BE2C (cell line): ENCODE results near the gene RGS14.

Experiments used
- DNase-seq: peaks from one replicate; pipeline ENCODE4 v3.0.0-alpha.2; 2020
- H3K27me3 ChIP-seq: fragments of 250-450 bp; sonication (Bioruptor Pico); 2 replicates; pipeline ENCODE4 v1.5.1; 2020; ENCODE audit warnings: mild to moderate bottlenecking
- H3K36me3 ChIP-seq: fragments of 250-450 bp; sonication (Bioruptor Pico); 2 replicates; pipeline ENCODE4 v1.5.1; 2020; ENCODE audit warnings: mild to moderate bottlenecking
- H3K4me1 ChIP-seq: fragments of 250-450 bp; sonication (Bioruptor Pico); 2 replicates; pipeline ENCODE4 v1.5.1; 2020
- H3K4me3 ChIP-seq: 2 replicates; pipeline ENCODE4 v1.5.1; 2011; ENCODE audit warnings: low read depth, low read length
- H3K9me3 ChIP-seq: fragments of 250-450 bp; sonication (Bioruptor Pico); 2 replicates; pipeline ENCODE4 v1.5.1; 2020
- CTCF ChIP-seq: IDR thresholded peaks from 2 replicates; pipeline ENCODE4 v1.5.1; 2012; ENCODE audit warnings: mild to moderate bottlenecking, low read depth, low read length

Gene RGS14

GRCh38 chr5:177362292-177362609 lies 4.5 kb downstream of the RGS14 start:
- no peak overlapping the region for H3K4me3 ChIP-seq
- no peaks in the 10 kb centered on the region for H3K27me3 ChIP-seq
- TF ChIP-seq CTCF: no peak
- no peak for DNase-seq
- no peaks in the 10 kb centered on the region for H3K36me3 ChIP-seq
- peaks cover 7% of the 10 kb centered on the region for H3K4me1 ChIP-seq
- no peaks in the 10 kb centered on the region for H3K9me3 ChIP-seq

GRCh38 chr5:177362610-177363507 lies 5.1 kb downstream of the RGS14 start:
- Histone ChIP-seq H3K36me3 (no peaks in the 10 kb centered on the region), H3K27me3 (no peaks in the 10 kb centered on the region), H3K9me3 (no peaks in the 10 kb centered on the region), H3K4me1 (peaks cover 7% of the 10 kb centered on the region), H3K4me3 (peak overlapping the region; percentile 52)
- DNase-seq: peak; percentile 67
- TF ChIP-seq CTCF: no peak

GRCh38 chr5:177363565-177363964 lies 5.8 kb downstream of the RGS14 start:
- Histone ChIP-seq H3K27me3 (no peaks in the 10 kb centered on the region), H3K4me1 (peaks cover 7% of the 10 kb centered on the region), H3K36me3 (no peaks in the 10 kb centered on the region), H3K4me3 (peak overlapping the region; percentile 52), H3K9me3 (no peaks in the 10 kb centered on the region)
- TF ChIP-seq CTCF: no peak
- no peak for DNase-seq

GRCh38 chr5:177364159-177364962 lies 6.6 kb downstream of the RGS14 start:
- H3K4me1 ChIP-seq: peaks cover 7% of the 10 kb centered on the region
- no peak for TF ChIP-seq CTCF
- H3K9me3 ChIP-seq: no peaks in the 10 kb centered on the region
- H3K4me3 ChIP-seq: no peak overlapping the region
- H3K36me3 ChIP-seq: no peaks in the 10 kb centered on the region
- DNase-seq: no peak
- H3K27me3 ChIP-seq: no peaks in the 10 kb centered on the region

GRCh38 chr5:177365845-177366527 lies 8.3 kb downstream of the RGS14 start:
- TF ChIP-seq CTCF: no peak
- no peaks in the 10 kb centered on the region for H3K27me3 ChIP-seq
- no peaks in the 10 kb centered on the region for H3K36me3 ChIP-seq
- H3K4me3 ChIP-seq: peak overlapping the region; percentile 66; the same call in 1 of the 2 replicates
- H3K4me1 ChIP-seq: peaks cover 7% of the 10 kb centered on the region
- DNase-seq: no peak
- H3K9me3 ChIP-seq: no peaks in the 10 kb centered on the region
